Upper lobe of left lung (tissue), 6 donors: ENCODE measurements around the gene CDH22. TPM values are rescaled to one million over a fixed set of nuclear protein-coding genes. Genes with fewer than 3 reads are reported as not detected.

ENCODE experiments used
- total RNA-seq, 6 donors: library from RNA; depleted of rRNA in 4 of 6; stranded (reverse); fragments of >200 nt in 4 of 6; gene quantifications; one replicate each; pipeline versions ENCODE4 v1.1.0 to v1.2.1, GENCODE V29; 2016 to 2021
- donor health status: DM: no; HTN: no; CAD: no; lungs with moderate emphysema.
- donor health status: DM: no; HTN: yes; CAD: no; lungs with severe emphysema.

CDH22 gene
- total RNA-seq, 6 donors from 2014 or later = 0.10 to 0.40 (median 0.24) TPM; not detected in 2

Other genes starting within 250 kb of the CDH22 start
- gene NCOA5, start 218.5 kb downstream of the CDH22 start, total RNA-seq = 10 to 100 TPM; 17.1 to 48.2 (median 30.2) TPM
- gene CD40, start 190.2 kb downstream of the CDH22 start, total RNA-seq = 10 to 100 TPM; 15.7 to 32.5 (median 25.8) TPM
- gene ELMO2, start 98.1 kb upstream of the CDH22 start, total RNA-seq = 100 to 1,000 TPM in 1 of 6 donors, 10 to 100 TPM in 5; 36.4 to 103 (median 46.3) TPM
- gene ZNF334, start 205.1 kb upstream of the CDH22 start, total RNA-seq = 10 to 100 TPM in 2 of 6 donors, 1 to 10 TPM in 4; 1.9 to 27.2 (median 5.2) TPM
- not detected for gene OCSTAMP, start 242.2 kb upstream of the CDH22 start, total RNA-seq